Esophagus squamous epithelium (tissue), 4 donors: Measurements from ENCODE around the gene TDRD9.

ENCODE experiments used
- CTCF ChIP-seq, 6 experiments: fragments of 450-650 bp in 4 of 6; fragments of 200-600 bp in 2 of 6; sonication (generic) in 2 of 6; IDR thresholded peaks; one replicate each; pipeline ENCODE4 v1.5.1; 2016 to 2019; ENCODE audit warnings: antibody characterized with exemption in 6 of 6, mild to moderate bottlenecking in 4 of 6, moderate library complexity in 4 of 6
- POLR2A ChIP-seq, 4 donors: fragments of 450-650 bp; IDR thresholded peaks; one replicate each; pipeline ENCODE4 v1.6.1; 2017; ENCODE audit warnings: antibody characterized with exemption in 4 of 4, mild to moderate bottlenecking in 4 of 4, moderate library complexity in 3 of 4

DNA sequence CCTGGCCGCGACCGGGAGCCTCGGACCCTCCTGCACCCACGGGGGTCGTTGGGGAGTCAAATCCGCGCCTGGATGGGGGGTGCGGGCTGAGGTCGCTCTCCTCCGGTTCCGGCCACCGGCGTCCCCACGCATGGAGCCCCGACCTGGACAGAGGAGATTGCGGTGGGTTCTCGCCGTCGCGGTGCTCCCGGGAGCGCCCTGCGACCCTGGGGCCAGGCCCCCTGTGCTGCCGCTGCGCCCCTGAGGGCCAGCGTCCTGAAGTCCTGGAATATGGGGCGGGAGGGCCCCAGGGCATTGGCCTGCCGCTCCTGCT, 157.6 kb downstream of the TDRD9 start:
- TF ChIP-seq CTCF (IDR thresholded peaks at IDR 0.05) (no peak), POLR2A (IDR thresholded peaks at IDR 0.05) (no peak)
